NCI-H82 treated with DMSO at 0.1 percent for 48 hours (cell line): ENCODE data around the gene CFC1.
"Not testable (repeated sequence)": the region's sequence is repeated elsewhere in the genome, so short reads cannot be mapped to it uniquely, and the experiment has no call there.

Experiments
- DNase-seq: peaks from one replicate; lab custom pipeline; 2025; ENCODE audit not compliant: unreplicated experiment; lab: John Stamatoyannopoulos, UW

The CFC1 gene

GRCh38 chr2:130599393-130599792, at the start of gene CFC1:
CFC1 (minus strand) TSS chr2:130599575; CDS start chr2:130599287, 288 bp downstream.
- DNase-seq, result not testable (repeated sequence)

- DNase-seq, result not testable (repeated sequence)
Observed at GRCh38 chr2:130641688-130642087, 42.3 kb upstream of the CFC1 start.

GRCh38 chr2:130638973-130639372, 39.6 kb upstream of the CFC1 start:
- DNase-seq, result not testable (repeated sequence)

- DNase-seq, result not testable (repeated sequence)
Observed at GRCh38 chr2:130628784-130629475, 29.6 kb upstream of the CFC1 start.

- DNase-seq, result not testable (repeated sequence)
Observed at GRCh38 chr2:130611140-130611539, 11.8 kb upstream of the CFC1 start, which contains the start of gene POTEJ. POTEJ (plus strand) TSS chr2:130611440; CDS start chr2:130611533, 93 bp downstream.

DNA sequence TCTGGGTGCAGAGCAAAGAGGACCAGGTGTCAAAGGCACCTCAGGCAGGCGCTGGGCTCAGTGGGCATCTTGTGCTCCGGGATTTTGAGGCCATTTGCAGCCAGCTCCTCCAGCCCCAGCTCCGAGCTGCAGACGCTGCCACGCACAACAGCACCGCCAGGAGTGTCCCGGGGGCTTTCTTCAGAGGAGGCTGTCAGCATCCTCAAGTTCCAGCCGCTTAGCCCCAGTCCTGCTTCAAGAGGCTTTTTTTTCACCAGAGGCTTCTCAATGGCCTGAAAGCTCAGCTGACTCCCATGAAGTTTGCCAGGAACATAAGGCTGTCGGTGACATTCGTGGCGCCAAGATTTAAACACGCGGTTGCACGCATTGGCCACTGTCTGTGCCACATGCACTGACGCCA, 11.1 kb upstream of the CFC1 start:
- not testable (repeated sequence) for DNase-seq

DNA sequence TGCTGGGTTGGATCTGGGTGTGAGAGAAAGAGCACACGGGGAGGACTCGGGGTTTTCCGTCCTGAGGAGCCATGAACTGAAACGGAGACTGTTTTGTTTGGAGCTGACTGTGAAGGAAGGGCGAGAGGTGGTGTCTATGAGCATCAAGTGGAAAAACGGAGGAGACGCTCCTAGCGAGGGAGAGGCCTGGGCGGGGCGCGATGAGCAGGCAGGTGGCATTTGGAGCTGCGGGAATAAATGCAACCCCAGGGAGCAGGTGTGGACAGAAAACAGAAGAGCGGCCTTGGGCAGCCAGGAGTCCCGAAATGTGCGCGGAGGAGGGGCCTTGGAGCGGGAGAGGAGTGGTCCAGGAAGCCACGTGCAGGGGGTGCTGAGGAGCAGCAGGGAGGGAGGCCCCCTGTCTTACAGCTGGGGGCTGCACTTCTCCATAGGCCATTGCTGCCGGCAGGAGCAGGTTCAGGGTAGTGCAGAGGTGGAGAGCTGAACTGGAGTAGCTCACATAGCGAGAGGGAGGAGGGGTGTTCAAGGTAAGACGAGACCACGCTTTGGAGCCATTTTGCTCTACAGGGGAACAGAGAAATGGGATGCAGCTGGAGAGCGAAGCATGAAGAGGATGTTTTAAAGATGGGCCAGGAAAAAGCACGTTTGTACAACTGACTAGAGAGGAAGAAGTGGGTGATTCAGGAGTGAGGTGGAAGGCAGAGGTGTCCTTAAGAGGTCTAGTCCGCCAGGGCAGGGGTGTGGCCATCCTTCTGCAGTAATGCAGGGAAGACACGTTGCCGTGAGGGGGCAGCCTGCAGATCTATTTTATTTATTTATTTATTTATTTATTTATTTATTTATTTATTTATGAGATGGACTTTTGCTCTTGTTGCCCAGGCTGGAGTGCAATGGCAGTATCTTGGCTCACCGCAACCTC, 9.9 kb upstream of the CFC1 start:
- not testable (repeated sequence) for DNase-seq

DNA sequence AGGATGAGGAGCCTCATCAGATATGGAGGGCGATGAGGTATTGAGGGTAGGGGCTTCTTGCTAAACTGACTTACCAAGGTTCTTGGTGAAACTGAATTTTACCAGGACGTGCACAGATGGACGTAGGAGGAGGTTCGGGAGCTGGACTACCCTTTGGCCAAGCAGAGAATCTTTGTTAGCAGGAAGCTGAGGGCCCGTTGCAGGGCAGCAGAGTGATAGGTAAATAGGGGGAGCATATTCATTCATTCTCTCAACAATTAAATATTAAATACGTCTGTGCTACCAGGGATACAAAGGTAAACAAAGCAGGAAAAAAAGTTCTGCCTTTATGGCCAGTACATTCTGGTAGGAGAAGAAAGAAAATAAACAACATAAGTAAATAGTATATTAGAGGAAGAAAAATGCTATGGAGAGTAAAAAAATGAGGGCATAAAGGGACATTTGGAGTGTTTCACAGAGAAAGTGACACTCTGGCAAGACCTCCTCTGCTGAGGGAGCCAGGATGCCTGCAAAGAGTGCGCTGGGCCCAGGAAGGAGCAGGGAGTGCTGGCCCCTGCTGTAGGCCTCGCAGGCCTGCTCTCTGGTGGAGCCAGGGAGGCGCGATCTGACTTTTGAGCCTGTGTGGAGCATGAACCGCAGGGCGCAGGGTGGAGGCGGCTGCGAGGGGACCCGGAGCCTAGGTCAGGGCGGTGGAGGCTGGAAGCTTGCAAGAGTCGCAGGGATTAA, 9.1 kb upstream of the CFC1 start:
- not testable (repeated sequence) for DNase-seq

DNA sequence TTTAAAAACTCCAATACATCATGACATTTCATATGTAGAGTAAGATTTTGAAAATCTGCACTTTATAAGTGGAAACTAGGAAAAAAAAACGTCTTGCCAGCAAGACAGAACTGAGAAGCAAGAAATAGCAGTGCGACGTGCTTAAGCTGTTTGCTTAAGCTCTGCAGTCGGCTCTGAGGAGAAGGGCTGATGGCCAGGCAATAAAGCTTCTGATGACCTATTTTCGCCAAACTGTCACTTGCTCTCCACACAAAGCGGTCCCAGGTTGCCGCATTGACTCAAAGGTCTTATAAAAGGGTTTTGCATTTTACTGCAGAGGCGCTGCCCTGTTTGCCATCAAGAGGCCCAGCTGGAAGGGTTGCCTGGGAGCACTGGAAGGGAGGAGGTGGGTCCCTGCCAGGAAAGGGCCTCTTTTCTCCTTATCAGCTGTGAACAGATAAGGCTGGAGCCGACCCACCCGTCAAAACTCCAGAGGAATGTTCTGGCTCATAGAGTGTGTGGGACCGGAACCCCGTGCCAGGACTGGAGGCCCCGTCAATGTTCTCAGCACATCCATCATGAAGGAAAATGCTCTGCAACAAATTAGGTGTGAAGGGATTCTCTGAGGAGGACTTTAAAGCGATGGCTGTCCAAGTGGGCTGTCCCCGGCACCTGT, 2.4 kb upstream of the CFC1 start:
- not testable (repeated sequence) for DNase-seq

DNA sequence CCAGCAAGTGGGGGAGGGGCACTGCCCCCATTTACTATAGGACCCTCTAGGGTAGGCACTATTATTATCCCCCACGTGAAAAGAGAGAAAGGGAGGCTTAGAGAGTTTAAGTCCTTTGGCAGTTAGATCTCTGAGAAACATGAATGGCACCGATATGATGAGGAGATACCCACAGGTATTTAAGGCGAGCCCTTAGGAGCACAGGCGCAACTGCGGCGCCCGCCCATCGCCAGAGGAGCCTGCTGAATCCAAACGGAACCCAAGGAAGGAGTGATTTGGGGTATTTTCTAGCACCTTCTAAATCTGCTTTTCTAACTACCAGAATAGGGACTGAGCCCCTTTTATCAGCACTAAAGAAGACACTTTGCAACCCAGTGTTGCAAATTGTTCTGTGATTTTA, 551 bp upstream of the CFC1 start:
- DNase-seq, result not testable (repeated sequence)

- not testable (repeated sequence) for DNase-seq
Observed at GRCh38 chr2:130598463-130598862, 912 bp downstream of the CFC1 start.

GRCh38 chr2:130597994-130598393, 1.4 kb downstream of the CFC1 start:
- not testable (repeated sequence) for DNase-seq

GRCh38 chr2:130596757-130597156, 2.6 kb downstream of the CFC1 start:
- DNase-seq, result not testable (repeated sequence)

- DNase-seq, result not testable (repeated sequence)
Observed at GRCh38 chr2:130594011-130594410, 5.4 kb downstream of the CFC1 start.

DNA sequence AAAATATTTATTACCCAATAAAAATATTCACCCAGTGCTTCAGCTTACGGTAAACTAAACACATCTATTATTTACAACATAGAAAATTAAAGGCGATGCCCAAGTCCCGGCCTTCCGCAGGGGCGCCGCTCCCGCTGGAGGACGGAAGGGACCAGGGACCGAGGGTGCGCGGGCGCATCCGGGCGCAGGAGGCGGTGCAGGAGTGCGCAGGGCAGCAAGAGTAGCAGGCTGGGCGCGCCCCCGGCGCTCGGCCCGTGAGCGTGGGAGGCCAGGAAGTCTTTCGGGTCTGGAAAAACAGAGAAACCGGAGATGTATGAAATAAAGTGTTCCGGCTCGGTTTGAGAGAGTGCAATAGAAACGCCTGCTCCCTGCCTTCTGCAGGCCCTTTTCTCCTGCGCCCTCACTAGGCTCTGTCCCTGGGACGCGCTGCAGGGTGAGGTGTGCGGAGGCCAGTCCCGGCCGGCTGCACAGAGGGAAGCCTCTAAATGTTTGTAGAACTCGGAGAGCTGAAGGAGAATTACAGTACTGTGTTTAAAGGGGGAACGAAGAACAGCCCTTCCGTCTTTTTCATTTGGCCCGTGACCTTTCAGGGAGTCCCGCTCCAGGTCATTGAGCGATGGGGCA, 6.5 kb downstream of the CFC1 start:
- DNase-seq, result not testable (repeated sequence)

GRCh38 chr2:130590842-130591359, 8.5 kb downstream of the CFC1 start:
- not testable (repeated sequence) for DNase-seq

DNA sequence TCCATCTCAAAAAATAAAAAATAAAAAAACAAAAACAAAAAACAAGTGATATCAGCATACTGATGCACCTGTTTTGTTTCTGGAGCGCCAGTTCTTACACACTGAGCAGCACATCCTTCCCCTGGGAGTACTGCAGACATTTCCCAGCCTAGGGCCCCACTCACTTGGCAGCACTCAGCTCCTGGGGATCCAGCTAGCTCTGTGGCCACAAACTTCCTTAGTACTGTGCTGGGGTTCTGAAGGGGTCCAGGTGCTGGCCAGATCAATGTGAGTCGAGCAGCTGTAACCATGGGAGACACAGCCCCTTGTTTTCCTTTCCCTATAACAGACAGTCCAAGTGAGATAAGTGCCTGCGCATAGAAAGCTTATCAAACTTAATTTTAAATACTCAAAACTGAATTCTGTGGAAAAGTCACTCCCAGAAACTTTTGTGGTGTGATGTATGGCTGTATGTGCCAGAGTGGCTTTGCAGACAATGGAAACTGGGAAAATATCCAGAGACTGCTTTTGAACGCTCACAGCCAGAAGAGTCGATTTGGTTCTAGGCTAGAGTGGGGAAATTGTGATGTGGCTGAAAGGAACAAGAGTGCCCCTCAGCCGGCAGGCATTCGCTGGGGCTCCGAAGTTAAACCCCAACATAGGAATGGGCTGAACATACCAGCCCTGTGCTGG, 9.1 kb downstream of the CFC1 start:
- DNase-seq, result not testable (repeated sequence)

- DNase-seq, result not testable (repeated sequence)
Observed at GRCh38 chr2:130588688-130589458, 10.5 kb downstream of the CFC1 start.

GRCh38 chr2:130584726-130585125, 14.6 kb downstream of the CFC1 start:
- not testable (repeated sequence) for DNase-seq
